Fibroblast of lung (primary cell): Measurements from ENCODE around the gene TMTC2. TPM values are rescaled to one million over a fixed set of nuclear protein-coding genes. Genes with fewer than 3 reads are reported as not detected.
A peak's percentile ranks its signal among the peaks of the same experiment; 100 is the strongest.

ENCODE experiments used
- DNase-seq, 2 donors: peaks; one replicate each; pipeline versions ENCODE4 v3.0.0 to v3.0.0-alpha.2; 2010; ENCODE audit warnings: low read depth in 2 of 2
- H2AFZ ChIP-seq: 2 replicates; pipeline ENCODE4 v1.5.1; 2012; ENCODE audit warnings: low read length, control low read depth, inconsistent platforms
- H3K27ac ChIP-seq: 2 replicates; pipeline ENCODE4 v1.5.1; 2011; ENCODE audit warnings: low read length, control low read depth; ENCODE audit not compliant: insufficient read depth
- H3K27me3 ChIP-seq: 2 replicates; pipeline ENCODE4 v1.5.1; 2011; ENCODE audit warnings: mild to moderate bottlenecking, low read length; ENCODE audit not compliant: control insufficient read depth, insufficient read depth
- H3K36me3 ChIP-seq: 2 replicates; pipeline ENCODE4 v1.5.1; 2011; ENCODE audit warnings: low read length; ENCODE audit not compliant: control insufficient read depth, insufficient read depth
- H3K4me1 ChIP-seq: 2 replicates; pipeline ENCODE4 v1.5.1; 2011; ENCODE audit warnings: low read length; ENCODE audit not compliant: control insufficient read depth, insufficient read depth; ENCODE audit errors: extremely low read depth
- H3K4me2 ChIP-seq: 2 replicates; pipeline ENCODE4 v1.5.1; 2011; ENCODE audit warnings: low read length, control low read depth; ENCODE audit not compliant: insufficient read depth; ENCODE audit errors: extremely low read depth
- H3K4me3 ChIP-seq, 4 experiments: fragments of 200-600 bp in 1 of 4; sonication (generic) in 1 of 4; replicated peaks in 1 of 4; 2 replicates each; pipeline ENCODE4 v1.5.1; 2011 to 2016; ENCODE audit warnings: low read length in 4 of 4, low read depth in 3 of 4, mild to moderate bottlenecking in 3 of 4, control low read depth in 2 of 4, inconsistent platforms in 1 of 4, mixed read lengths in 1 of 4; ENCODE audit not compliant: insufficient read depth in 1 of 4; ENCODE audit errors: control extremely low read depth in 1 of 4
- H3K79me2 ChIP-seq: 2 replicates; pipeline ENCODE4 v1.5.1; 2012; ENCODE audit warnings: mild to moderate bottlenecking, low read length, inconsistent platforms; ENCODE audit not compliant: control insufficient read depth, insufficient read depth
- H3K9ac ChIP-seq: 2 replicates; pipeline ENCODE4 v1.5.1; 2011; ENCODE audit warnings: mild to moderate bottlenecking, low read length, control low read depth; ENCODE audit not compliant: insufficient read depth
- H3K9me3 ChIP-seq: 2 replicates; pipeline ENCODE4 v1.5.1; 2012; ENCODE audit warnings: low read depth, low read length; ENCODE audit not compliant: control insufficient read depth, insufficient read depth
- H4K20me1 ChIP-seq: 2 replicates; pipeline ENCODE4 v1.5.1; 2011; ENCODE audit warnings: low read length; ENCODE audit not compliant: control insufficient read depth, insufficient read depth; ENCODE audit errors: extremely low read depth
- EZH2 ChIP-seq: IDR thresholded peaks from 2 replicates; pipeline ENCODE4 v1.5.1; 2012; ENCODE audit warnings: low read length, control low read depth, mild to moderate bottlenecking; ENCODE audit errors: missing control alignments
- polyA plus RNA-seq, 2 donors: library from polyadenylated mRNA; depleted of rRNA in 1 of 2; stranded (reverse) in 1 of 2; unstranded in 1 of 2; fragments of >200 nt; gene quantifications; 2 replicates each; pipeline ENCODE4 v1.2.1, GENCODE V29; 2011 to 2012; ENCODE audit warnings: missing spikeins in 1 of 2
- total RNA-seq: library from RNA; depleted of rRNA; stranded (reverse); fragments of >200 nt; gene quantifications from 2 replicates; pipeline ENCODE4 v1.2.1, GENCODE V29; 2014
- TF ChIP-seq, protein P1 (sequence below), 2 donors: IDR thresholded peaks in 1 of 2; conservative IDR thresholded peaks in 1 of 2; 1 replicate in 1 of 2; 2 replicates in 1 of 2; pipeline ENCODE4 v1.5.1; 2011 to 2012; ENCODE audit warnings: low read length in 2 of 2, control low read depth in 1 of 2, inconsistent platforms in 1 of 2, low read depth in 1 of 2, mild to moderate bottlenecking in 1 of 2

TMTC2 gene
- total and polyA plus RNA-seq, 2 donors (not counting 1 experiment from before 2014, with no cell fraction given), result 3.5 to 9.7 TPM

DNA sequence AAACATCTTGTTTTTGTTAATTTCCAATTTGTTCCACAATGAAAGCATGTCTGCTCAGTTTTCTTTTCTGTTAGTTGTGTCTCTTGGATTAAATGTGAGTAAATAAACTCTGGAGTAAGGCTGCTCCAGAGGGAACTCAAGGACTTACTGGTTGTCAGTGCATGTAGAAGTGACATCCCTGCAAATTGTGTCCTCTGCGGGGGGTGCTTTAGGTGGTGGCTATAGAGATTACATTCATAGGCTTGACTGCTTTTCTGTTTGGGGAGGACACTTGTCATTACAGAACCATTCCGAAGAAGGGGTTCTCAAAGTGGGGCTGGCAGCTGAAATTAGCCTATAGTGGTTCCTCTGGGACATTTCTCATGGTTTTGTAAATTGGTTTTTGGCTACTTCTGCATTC is 8.8 kb downstream of the TMTC2 start:
- no peak overlapping the region for H3K4me2 ChIP-seq
- no peak for DNase-seq
- H3K9ac ChIP-seq, result no peak overlapping the region
- H2AFZ ChIP-seq, result no peak overlapping the region
- no peaks in the 10 kb centered on the region for H3K9me3 ChIP-seq
- H3K4me1 ChIP-seq, result no peaks in the 10 kb centered on the region
- no peaks in the 10 kb centered on the region for H3K36me3 ChIP-seq
- H3K27ac ChIP-seq, result no peak overlapping the region
- no peaks in the 10 kb centered on the region for H3K79me2 ChIP-seq
- no peaks in the 10 kb centered on the region for H4K20me1 ChIP-seq
- no peaks in the 10 kb centered on the region for H3K27me3 ChIP-seq
- TF ChIP-seq, protein P1, sequence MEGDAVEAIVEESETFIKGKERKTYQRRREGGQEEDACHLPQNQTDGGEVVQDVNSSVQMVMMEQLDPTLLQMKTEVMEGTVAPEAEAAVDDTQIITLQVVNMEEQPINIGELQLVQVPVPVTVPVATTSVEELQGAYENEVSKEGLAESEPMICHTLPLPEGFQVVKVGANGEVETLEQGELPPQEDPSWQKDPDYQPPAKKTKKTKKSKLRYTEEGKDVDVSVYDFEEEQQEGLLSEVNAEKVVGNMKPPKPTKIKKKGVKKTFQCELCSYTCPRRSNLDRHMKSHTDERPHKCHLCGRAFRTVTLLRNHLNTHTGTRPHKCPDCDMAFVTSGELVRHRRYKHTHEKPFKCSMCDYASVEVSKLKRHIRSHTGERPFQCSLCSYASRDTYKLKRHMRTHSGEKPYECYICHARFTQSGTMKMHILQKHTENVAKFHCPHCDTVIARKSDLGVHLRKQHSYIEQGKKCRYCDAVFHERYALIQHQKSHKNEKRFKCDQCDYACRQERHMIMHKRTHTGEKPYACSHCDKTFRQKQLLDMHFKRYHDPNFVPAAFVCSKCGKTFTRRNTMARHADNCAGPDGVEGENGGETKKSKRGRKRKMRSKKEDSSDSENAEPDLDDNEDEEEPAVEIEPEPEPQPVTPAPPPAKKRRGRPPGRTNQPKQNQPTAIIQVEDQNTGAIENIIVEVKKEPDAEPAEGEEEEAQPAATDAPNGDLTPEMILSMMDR (conservative IDR thresholded peaks at IDR 0.05 in 1 of 2, IDR thresholded peaks at IDR 0.05 in 1 of 2; ENCODE audit: low read depth in 1 of 2, low read length in 2 of 2), result no peak
- TF ChIP-seq EZH2, result no peak
- no peak overlapping the region for H3K4me3 ChIP-seq

DNA sequence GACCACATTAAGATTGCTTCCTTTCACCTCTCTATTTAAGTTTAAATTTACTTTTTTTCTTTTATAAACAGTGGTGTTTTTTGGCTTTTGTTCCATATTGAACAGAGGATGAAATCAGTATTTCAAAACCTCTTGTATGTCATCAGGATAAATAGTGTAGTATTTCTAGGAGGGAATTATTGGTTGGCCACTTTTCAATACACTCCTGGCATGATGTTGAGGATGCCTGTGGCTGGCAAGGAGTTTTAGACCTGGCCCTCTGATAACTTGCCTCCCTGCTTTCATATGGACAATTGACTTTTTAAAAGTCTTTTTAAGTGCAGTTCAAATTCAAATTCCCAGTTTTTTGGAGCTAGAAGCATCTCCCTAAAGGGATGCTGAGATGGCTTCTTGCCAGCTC is 9.8 kb downstream of the TMTC2 start:
- H3K4me2 ChIP-seq, result no peak overlapping the region
- no peak overlapping the region for H2AFZ ChIP-seq
- no peaks in the 10 kb centered on the region for H3K27me3 ChIP-seq
- TF ChIP-seq EZH2, result no peak
- TF ChIP-seq, protein P1 (conservative IDR thresholded peaks at IDR 0.05 in 1 of 2, IDR thresholded peaks at IDR 0.05 in 1 of 2; ENCODE audit: low read depth in 1 of 2, low read length in 2 of 2), result no peak
- H3K27ac ChIP-seq, result no peak overlapping the region
- no peaks in the 10 kb centered on the region for H4K20me1 ChIP-seq
- H3K36me3 ChIP-seq, result no peaks in the 10 kb centered on the region
- H3K79me2 ChIP-seq, result no peaks in the 10 kb centered on the region
- no peaks in the 10 kb centered on the region for H3K9me3 ChIP-seq
- H3K9ac ChIP-seq, result no peak overlapping the region
- no peak overlapping the region for H3K4me3 ChIP-seq
- no peak for DNase-seq
- no peaks in the 10 kb centered on the region for H3K4me1 ChIP-seq

DNA sequence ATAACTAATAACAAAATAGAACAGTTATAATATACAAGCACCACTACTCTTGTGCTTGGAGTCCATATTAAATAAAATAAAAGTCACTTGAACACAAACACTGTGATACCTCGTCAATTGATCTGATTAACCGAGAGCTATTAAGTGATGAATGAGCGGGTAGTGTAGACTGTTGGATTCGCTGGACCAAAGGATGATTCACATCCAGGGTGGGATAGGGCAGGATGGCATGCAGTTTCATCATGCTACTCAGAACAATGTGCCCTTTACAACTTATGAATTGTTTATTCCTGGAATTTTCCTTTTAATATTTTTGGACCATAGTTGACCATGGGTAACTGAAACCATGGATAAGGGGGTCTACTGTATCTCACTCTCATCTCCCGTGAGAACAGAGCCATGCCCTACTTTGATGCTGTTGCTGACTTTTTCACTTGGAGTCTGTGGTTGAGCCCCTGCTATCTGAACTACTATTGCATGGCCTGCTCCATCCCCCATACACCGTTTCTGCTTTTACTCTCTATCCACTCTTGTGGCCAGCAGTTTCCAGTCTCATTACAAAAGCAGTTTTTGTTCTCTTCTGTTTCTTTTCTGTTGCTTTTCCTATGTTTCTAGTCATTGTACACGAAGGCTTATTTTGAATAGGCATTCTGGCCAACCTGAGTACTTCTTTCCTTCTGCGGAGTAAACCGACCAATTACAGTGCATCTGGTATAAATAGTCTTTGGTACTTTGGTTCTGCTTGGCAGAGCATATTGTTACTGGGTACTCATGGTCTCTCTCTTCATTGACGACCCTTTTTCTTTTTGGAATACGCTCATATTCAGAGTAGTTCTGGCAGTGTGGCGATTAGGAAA is 12.2 kb downstream of the TMTC2 start:
- Histone ChIP-seq H3K36me3 (no peaks in the 10 kb centered on the region), H3K27ac (no peak overlapping the region), H4K20me1 (no peaks in the 10 kb centered on the region), H3K9ac (no peak overlapping the region), H3K9me3 (no peaks in the 10 kb centered on the region), H2AFZ (no peak overlapping the region), H3K4me2 (no peak overlapping the region), H3K27me3 (no peaks in the 10 kb centered on the region), H3K4me3 (no peak overlapping the region), H3K4me1 (no peaks in the 10 kb centered on the region), H3K79me2 (no peaks in the 10 kb centered on the region)
- DNase-seq, result peak in 1 of 2 donors; percentile 32
- TF ChIP-seq, protein P1 (conservative IDR thresholded peaks at IDR 0.05 in 1 of 2, IDR thresholded peaks at IDR 0.05 in 1 of 2; ENCODE audit: low read depth in 1 of 2, low read length in 2 of 2), result no peak
- TF ChIP-seq EZH2, result no peak
